CD4-positive, alpha-beta T cell treated with Interleukin-6 for 4 hours (primary cell): ENCODE measurements around the gene MAP3K19.
"Not testable (repeated sequence)": the region's sequence is repeated elsewhere in the genome, so short reads cannot be mapped to it uniquely, and the experiment has no call there.

ENCODE experiments used
- DNase-seq: peaks from one replicate; pipeline ENCODE4 v3.0.0-alpha.2; 2020; ENCODE audit warnings: mixed read lengths

The MAP3K19 gene

DNA sequence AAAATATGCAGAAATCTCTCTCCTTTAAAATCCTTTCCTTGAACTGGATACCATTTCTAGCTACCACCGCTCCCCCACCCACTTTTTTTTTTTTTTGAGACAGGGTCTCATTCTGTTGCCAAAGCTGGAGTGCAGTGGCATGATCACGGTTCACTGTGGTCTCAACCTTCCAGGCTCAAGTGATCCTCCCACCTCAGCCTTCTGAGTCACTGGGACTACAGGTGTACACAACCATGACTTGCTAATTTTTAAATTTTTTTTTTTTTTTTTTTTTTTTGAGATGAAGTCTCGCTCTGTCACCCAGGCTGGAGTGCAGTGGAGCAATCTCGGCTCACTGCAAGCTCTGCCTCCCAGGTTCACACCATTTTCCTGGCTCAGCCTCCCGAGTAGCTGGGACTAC is 70.1 kb downstream of the MAP3K19 start:
- not testable (repeated sequence) for DNase-seq

DNA sequence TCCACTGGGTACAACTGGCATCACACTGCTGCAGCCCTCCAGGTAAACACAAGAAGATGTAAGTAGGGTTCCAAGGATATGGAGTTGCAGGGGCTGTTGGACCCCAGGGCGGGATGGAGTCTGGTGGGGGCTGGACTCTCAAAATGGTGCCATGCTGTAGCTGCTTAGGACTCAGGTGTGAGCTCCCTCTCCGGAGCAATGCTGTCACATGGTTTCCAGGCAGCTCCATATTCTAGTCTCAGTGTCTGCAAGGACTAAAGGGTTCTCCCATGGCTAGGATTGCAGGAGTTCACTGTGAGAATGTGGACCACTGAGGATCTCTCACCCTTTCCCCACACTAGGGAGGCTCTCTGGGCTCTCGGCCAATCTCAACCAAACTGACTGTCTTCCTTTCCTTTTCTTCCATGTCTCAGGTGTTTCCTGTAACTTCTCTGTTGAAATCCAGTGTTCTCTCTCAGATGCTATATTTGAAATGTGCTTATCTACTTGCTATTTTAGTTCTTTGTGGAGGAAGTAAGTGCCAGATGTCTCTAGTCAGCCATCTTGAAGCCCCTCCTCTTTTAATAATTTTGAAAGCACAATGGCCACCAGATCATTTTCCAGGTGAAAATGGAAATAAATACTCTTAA is 71.1 kb downstream of the MAP3K19 start:
- DNase-seq, result no peak

DNA sequence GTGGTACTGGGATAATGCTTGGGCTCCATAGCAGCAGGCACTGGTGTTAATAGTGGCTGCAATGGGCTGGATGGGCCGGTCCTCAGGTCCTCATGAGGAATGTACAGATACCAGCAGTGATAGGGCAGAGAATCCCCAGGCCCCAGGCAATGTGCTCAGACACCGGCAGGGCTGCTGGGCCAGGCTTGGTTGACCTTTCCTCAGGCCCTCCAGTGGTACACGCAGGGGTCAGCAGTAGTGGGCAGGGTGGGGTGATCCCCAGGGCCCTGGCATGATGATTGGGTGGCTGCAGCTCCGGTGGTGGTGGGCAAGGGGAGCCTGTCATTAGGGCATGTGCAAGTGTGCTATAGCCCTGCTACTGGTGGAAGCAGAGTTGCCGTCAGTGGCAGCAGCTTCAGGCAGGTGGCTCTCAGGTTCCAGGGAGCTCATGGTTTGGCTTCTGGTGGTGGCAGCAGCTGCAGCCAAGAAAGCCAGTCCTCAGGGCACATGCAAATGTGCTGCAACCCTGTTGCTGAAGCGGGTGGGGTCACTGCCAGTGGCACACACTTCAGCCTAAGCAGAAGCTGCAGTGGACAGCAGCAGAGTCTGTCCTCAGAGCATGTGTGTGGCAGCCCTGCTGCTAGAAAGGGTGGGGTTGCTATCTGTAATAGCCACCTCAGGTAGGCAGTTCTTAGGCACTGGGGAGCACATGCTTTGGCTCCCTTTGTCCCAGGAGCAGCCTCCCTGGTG is 71.8 kb downstream of the MAP3K19 start:
- DNase-seq, result no peak

DNA sequence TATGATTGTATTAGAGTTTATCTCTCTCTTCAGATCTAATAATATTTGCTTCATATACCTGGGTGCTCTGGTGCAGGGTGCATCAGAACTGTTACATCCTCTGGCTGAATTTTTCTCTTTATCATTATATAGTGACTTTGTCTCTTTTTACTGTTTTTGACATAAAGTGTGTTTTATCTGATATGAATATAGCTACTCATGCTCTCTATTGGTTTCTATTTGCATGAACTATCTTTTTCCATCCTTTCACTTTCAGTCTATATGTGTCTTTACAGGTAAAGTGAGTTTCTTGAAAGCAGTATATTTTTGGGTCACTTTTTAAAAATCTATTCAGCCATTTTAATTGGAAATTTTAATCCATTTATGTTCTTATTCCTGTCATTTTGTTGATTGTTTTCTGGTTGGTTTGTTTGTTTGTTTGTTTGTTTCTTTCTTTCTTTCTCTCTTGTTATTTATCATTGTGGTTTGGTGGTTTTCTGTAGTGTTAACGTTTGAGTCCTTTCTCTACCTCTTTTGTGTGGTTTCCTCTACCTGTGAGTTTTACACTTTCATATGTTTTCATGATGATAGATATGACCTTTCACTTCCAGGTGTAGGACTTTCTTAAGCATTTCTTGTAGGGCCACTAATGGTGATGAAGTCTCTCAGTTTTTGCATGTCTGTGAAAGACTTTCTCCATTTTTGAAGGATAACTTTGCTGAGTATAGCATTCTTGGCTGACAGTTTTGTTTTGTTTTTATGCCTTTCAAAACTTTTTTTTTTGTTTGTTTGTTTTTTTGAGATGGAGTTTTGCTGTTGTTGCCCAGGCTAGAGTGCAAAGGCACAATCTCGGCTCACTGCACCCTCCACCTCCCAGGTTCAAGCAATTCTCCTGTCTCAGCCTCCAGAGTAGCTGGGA is 73.8 kb downstream of the MAP3K19 start:
- DNase-seq, result no peak

DNA sequence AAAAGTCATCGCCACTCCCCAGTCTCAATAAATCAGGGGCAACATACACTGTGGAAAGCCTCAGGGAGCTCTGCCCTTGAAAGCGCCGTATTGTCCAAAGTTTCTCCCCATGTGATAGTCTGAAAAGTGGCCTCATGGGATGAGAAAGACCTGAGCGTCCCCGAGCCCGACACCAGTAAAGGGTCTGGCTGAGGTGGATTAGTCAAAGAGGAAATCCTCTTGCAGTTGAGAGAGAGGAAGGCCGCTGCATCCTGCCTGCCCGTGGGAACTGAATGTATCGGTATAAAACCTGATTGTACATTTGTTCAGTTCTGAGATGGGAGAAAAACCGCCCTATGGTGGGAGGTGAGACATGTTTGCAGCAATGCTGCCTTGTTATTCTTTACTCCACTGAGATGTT is 80.1 kb downstream of the MAP3K19 start:
- not testable (repeated sequence) for DNase-seq

DNA sequence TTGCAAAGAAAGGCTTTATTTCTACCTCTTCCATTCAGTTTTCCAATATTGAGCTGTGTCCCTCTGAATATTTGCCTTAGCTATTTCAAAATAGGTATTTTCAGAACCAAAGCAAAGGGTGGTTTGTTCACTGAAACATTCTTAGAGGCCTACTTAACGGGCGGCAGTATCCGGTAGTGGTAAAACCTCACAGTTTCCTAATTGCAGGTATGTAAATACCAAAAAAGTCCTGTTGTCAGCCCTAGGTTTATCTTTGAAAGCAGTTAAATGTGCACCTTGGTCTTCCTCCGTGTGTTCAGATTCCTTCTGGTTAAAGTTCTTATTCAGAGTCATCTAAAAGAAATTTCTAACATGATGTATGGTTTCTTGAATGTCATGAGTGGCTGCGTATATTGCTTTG is 89.8 kb downstream of the MAP3K19 start:
- no peak for DNase-seq

DNA sequence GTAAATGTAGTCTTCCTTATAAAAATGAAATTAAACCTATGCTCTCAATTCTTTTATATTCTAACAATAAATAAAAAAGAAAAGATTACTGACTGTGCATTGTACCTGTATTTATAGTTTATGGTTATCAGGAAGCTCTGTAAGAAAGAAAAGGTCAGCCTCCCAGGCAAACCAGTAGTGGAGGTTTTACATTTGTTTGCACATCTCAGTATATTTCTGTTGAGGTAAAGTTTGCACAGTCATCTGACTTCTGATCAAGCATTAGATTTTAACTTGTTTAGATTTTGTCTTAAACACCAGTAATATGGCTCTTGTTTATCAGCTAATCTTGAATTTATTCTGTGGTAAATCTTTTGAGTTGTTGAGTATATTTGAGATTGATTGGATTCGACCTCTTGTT is 91.5 kb downstream of the MAP3K19 start:
- DNase-seq, result no peak

DNA sequence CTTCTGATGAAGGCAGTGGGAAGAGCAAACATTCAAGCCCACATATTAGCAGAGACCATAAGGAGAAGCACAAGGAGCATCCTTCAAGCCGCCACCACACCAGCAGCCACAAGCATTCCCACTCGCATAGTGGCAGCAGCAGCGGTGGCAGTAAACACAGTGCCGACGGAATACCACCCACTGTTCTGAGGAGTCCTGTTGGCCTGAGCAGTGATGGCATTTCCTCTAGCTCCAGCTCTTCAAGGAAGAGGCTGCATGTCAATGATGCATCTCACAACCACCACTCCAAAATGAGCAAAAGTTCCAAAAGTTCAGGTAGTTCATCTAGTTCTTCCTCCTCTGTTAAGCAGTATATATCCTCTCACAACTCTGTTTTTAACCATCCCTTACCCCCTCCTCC is 93.2 kb downstream of the MAP3K19 start:
- no peak for DNase-seq

DNA sequence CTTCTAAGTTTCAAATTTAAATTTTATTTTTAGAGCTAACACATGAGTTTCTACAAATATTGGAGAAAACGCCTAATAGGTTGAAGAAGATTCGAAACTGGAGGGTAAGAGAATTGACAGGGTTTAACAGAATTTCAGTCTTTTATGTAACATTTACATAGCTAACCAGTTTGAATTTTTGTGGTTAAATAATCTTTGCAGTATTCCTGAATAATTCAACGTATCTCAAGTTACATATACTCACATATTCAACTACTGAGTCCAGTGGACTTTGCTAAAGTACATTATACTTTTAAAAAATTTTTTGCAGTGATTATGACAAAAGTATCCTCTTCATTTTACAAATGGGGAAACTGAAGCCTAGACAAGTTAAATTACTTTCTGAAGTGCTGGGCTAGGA is 94.6 kb downstream of the MAP3K19 start:
- no peak for DNase-seq

DNA sequence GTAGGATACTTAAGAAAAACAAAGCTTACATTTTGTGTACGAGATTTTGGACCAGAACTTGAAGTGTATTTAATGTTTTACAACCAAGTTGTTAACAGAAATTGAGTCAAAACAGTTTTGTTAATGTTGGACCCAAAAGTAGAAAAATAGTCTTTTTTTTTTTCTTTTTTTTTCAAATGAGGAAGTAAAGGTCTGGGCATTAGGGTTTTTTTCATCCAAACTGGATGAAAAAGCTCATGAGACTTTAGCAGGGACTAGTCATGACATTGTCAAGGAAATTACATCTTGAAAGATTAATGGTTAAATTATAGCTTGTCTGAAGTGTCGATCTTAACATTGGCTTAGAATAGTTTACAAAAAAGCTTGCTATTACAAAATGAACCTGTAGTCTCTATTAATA is 96.4 kb downstream of the MAP3K19 start:
- DNase-seq, result no peak

DNA sequence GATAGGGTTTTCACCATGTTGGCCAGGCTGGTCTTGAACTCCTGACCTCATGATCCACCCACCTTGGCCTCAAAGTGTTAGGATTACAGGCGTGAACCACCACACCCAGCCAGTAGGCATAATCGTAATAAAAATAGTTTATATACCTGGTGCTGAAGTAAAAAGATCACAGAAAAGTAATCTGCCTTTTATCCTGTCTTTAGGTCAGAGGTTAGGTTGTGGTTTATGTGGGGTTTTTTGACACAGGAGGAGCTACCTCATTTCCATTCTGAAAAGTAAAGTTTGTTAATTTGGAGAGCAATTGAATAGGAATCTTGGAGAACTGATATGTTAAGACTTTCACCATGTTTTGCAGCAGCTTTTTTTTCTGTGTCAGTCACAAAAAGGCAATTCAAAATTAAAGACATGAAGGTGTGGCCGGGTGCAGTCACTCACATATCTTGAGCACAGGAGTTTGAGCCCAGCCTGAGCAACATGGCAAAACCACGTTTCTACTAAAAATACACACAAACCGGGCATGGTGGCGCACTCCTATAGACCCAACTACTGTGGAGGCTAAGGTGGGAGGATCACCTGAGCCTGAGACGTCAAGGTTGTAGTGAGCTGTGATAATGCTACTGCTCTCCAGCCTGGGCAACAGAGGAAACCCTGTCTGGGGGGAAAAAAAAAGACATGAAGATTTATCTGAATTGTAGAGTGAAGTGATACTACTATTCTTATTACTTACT is 97.1 kb downstream of the MAP3K19 start:
- DNase-seq, result no peak

DNA sequence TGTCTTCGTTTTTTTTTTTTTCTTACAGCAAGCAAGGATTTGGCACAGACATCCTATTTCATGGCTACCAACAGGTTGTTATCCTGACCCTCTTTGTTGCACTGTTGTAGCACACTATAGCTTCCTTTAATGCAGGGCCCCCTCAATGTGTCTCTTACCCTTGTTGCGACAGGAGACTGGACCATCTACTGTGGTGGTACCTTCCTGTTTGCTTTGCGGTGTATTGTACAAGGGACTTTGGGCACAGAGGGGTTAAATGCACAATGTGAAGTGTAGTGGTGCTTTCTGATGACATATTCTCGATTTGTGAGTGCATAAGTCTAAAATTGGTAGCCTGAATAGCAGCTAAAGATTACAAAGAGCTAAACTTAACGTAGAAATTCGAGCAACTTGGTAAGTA is 101.2 kb downstream of the MAP3K19 start:
- DNase-seq, result no peak

DNA sequence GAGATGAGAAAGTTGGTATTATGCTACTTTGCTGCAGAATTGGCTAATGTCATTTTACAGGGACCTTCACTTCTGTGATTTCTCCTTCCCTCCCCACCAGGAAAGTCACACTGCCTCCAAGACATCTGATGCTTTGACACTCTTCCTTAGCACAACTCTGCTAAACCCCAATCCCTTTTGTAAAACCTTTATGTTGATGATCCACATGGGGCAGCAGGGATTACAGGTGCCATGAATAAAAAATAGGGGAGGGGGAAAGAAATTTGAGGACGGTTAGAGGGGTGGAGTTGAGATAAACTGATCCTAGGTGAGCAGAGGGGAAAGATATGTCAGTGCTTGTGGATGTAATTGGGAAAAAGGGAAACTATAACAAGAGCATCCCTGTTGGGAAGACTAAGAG is 102.3 kb downstream of the MAP3K19 start:
- no peak for DNase-seq

DNA sequence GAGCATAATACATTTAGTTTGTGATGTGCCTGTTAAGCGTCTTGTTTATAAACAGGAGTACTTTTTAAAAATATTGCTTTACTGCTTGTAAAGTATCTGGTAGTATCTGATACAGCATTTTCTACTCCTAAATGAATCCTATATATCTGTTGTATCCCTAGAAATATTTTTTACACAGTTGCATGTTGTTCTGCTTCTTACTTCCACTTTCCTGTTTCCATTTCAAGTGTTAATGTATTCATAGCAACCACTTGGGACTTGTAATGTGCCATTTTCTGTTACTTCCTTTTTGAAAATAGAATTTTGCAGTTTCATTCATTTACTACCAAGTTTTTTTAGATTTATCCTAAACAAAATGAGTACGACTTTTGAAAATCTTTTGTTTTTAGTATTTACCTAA is 103.7 kb downstream of the MAP3K19 start:
- DNase-seq, result no peak

DNA sequence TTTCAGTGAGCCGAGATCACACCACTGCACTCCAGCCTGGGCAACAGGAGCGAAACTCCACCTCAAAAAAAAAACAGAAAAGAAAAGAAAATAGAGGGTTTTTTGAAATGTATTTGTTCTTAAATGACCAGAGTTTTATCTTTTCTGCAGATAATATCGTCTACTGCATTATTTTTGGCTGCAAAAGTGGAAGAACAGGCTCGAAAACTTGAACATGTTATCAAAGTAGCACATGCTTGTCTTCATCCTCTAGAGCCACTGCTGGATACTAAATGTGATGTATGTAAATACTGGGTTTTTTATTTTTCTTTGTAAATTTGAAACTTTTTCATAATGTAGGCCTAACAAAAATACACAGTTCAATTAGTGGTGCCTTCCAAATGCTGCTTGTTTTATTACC is 110.6 kb downstream of the MAP3K19 start:
- no peak for DNase-seq

DNA sequence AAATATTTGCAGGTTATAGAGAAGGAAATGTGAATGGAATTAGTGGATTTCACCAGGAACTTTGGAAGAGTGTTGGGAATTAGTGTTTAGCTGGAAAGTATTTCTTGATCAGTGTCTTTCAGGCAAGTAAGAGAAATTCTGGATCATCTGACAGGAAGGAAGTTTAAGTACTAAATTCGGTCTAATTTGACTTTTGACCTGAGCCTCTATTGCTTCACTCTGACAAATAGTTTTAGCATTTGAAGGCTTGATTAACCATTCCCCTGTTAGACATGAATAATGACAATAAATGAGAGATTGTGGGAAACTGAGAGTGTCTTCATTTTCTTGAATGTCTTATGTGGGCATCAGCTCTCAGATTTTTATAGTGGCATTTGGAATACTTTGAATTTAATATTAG is 112.6 kb downstream of the MAP3K19 start:
- DNase-seq, result no peak

DNA sequence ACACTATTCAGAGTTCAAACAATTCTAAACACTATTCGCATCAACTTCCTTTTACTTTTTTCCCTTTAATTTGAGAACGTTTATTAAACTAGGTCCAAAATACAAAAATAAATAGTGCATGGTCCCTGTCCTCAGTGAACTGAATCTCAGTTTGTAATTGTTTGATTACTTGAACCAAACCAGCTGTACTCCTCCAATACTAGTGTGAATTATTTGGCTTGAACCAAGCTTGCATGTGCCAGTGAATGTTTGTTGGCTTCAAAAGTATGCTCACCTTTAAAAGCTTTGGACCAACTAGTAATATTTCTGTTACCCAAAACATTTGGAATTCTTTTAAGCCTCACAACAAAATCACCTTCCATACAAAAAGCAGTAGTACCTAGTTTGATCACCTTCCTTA is 113.1 kb downstream of the MAP3K19 start:
- DNase-seq, result no peak

DNA sequence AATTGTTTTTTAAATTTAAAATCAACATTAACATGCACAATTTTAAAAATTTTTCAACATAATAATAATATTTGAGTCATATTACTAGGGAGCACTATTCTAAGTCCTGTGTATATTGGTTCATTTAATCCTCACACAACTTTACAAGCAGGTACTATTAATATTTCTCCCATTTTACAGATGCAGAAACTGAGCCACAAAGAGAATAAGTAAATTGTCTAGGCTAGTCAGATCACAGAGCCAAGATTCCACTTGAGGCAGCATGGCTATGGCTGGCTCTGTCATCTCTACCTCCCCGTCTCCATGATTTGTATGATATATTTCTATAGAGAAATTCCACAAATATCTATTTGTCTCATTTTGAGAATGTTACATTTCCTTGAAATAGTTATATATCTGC is 113.5 kb downstream of the MAP3K19 start:
- no peak for DNase-seq

DNA sequence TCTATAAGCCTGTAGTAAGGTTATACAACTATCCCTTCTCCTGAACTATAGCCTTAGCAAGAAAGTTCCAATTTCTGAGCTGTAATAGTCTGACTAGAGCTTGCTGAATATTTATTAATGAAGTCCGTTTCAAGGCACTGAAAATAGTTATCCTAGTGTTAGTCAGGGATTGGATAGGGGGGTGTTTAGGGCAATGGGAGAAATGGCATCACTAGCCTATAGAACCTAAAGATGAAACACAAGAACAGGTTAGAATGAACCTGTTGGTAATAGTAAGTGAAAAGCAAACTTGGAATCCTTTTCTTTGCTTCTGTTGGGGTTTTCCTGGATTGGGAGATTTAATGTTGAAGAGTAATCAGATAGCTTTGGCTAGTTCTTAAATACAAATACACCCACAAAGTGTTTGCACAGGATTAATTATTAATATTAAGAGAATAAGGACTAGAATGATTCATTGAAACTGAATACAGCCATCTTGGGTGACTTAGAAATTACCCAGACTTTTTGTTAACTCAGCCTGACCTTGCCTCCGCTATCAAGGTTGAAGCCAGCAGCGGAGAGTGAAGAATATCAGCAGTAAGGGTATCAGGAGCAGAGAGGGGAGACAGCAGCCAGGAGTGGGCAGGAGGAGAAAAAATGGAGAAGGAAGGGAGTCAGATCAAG is 114.3 kb downstream of the MAP3K19 start:
- DNase-seq, result no peak

DNA sequence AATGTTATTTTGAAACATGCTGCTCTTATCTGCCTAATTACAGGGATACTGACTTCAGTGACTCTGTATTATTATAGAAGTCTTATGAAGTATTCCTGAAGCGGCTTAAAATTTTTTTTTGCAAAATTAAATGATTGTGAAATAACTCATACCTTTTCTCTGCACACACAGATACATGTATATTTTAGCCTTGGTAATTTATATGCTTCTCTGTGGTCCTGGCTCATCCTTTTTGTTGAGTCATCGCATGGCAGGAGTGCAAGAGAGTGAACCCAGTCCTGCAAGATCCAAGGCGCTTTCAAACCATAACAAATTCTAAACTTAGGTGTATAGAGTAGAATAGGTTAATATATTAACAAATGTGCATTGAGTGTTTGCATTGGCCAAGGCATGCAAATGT is 120.1 kb downstream of the MAP3K19 start:
- DNase-seq, result no peak

DNA sequence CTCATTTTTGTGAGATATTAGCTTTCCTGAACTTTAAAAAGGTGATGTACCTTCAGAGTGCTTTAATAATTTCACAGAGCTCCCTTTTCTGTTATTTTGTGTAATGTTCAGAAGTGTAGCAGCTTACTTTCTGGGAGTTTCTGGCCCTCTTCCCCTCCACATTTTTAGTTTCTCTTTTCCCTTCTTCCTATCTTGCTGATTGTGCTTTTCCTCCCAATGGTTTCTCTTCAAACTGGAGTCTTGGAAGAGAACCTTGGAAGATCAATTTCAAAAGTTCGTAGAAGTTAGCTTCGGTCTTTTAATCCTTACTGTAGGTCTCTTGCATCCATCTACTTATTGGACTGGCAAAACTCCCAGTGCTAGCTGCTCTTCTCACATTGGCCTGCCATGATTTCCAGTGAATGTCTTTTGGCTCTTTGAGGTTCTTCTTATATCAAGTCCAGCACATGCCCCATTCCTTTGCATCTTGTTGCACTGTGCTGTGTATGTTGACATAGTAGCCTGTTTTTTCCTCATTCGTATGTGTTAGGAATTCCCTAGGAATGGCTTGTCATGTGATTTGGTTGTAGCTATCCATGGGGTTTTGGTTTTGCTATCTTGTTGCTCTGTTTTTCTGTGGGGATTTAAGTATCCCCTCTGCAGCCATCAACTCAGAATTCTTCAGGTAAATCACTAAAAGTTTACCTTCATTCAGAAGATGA is 120.9 kb downstream of the MAP3K19 start:
- no peak for DNase-seq

DNA sequence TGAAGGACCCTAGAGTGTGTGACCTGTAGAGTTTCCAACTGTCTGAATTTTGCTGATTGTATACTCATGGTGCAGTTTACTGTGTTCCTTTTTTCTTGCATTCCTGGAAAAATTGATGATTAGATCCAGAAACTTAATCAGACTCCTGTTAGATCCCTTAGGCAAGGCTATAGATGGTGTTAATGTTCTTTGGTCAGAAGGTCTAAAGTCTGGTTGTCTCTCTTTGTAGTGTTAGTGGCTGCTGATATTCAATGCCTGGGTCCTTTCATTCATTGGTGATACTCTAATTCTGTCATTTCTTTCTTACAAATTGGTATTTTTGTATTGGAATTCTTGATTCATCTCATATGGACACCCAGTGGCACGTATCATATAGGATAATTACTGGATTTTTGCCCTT is 122.3 kb downstream of the MAP3K19 start:
- no peak for DNase-seq
